ENCODE results near the gene LYRM4.

GRCh38 chr6:5084360-5084780 lies 176.4 kb downstream of the LYRM4 start:
- TF ChIP-seq GATA2 (IDR thresholded peaks at IDR 0.05; ENCODE audit: low read depth, low read length) = no peak
- no peak for TF ChIP-seq GATA3 (IDR thresholded peaks at IDR 0.05; ENCODE audit: low read depth, low read length)

All from SH-SY5Y (cell line).